K562 (cell line): Measurements from ENCODE around the gene TM4SF4.

ENCODE experiments used
- COPS2 ChIP-seq: fragments of 450-650 bp; conservative IDR thresholded peaks from 2 replicates; pipeline ENCODE4 v1.6.1; 2016; ENCODE audit warnings: mild to moderate bottlenecking, moderate library complexity
- CREB5 ChIP-seq: fragments of 250-450 bp; sonication (Bioruptor Pico); IDR thresholded peaks from 2 replicates; pipeline ENCODE4 v1.5.0; 2020; ENCODE audit warnings: mild to moderate bottlenecking
- MIER1 ChIP-seq: fragments of 450-650 bp; IDR thresholded peaks from 2 replicates; pipeline ENCODE4 v1.6.1; 2016; ENCODE audit warnings: antibody characterized with exemption, mild to moderate bottlenecking, low read depth
- SRF ChIP-seq, 2 experiments: fragments of 250-450, 450-650 bp in 1 of 2; sonication (Bioruptor Pico) in 1 of 2; sonication (generic) in 1 of 2; formaldehyde crosslinking; IDR thresholded peaks; 2 replicates each; pipeline versions ENCODE4 v1.5.0 to v1.5.1; 2020 to 2022; ENCODE audit warnings: mild to moderate bottlenecking in 1 of 2, missing genetic modification reagents in 1 of 2
- ZNF77 ChIP-seq: fragments of 250-450 bp; sonication (Bioruptor Pico); IDR thresholded peaks from 2 replicates; pipeline ENCODE4 v1.5.0; 2020

- TF ChIP-seq CREB5 (CRISPR knock-in tag) = no peak
- no peak for TF ChIP-seq ZNF77 (CRISPR knock-in tag)
- TF ChIP-seq SRF (CRISPR knock-in tag; IDR thresholded peaks at IDR 0.05) = no peak
- TF ChIP-seq MIER1 = no peak
- TF ChIP-seq COPS2 = no peak
Observed at GRCh38 chr3:149545049-149545448, 70.6 kb downstream of the TM4SF4 start.
